HepG2 (cell line): ENCODE data around the gene LMBRD2. TPM values are rescaled to one million over a fixed set of nuclear protein-coding genes. Genes with fewer than 3 reads are reported as not detected.

ENCODE experiments used
- CBX2 ChIP-seq, 2 experiments: fragments of 200-600 bp in 1 of 2; sonication (generic); formaldehyde crosslinking in 1 of 2; IDR thresholded peaks; 2 replicates each; pipeline versions ENCODE4 v1.7.0 to v1.8.1; 2018 to 2022; ENCODE audit warnings: low read depth in 2 of 2, low read length in 1 of 2, mild to moderate bottlenecking in 1 of 2, missing genetic modification reagents in 1 of 2
- CBX5 ChIP-seq: sonication (generic); formaldehyde crosslinking; IDR thresholded peaks from 2 replicates; pipeline ENCODE4 v1.4.0; 2020; ENCODE audit warnings: missing genetic modification reagents, borderline replicate concordance
- FOXC1 ChIP-seq: sonication (generic); formaldehyde crosslinking; IDR thresholded peaks from 2 replicates; pipeline ENCODE4 v1.8.0; 2022; ENCODE audit warnings: mild to moderate bottlenecking, missing genetic modification reagents, borderline replicate concordance
- JDP2 ChIP-seq: sonication (generic); formaldehyde crosslinking; IDR thresholded peaks from 2 replicates; pipeline ENCODE4 v1.8.1; 2022; ENCODE audit warnings: missing genetic modification reagents, borderline replicate concordance
- MED1 ChIP-seq: sonication (generic); formaldehyde crosslinking; IDR thresholded peaks from 2 replicates; pipeline ENCODE4 v1.4.0; 2020; ENCODE audit warnings: missing genetic modification reagents
- SOX6 ChIP-seq, 2 experiments: fragments of 450-650 bp in 1 of 2; sonication (generic) in 1 of 2; formaldehyde crosslinking in 1 of 2; IDR thresholded peaks; 2 replicates each; pipeline versions ENCODE4 v1.4.0 to v1.6.1; 2017 to 2020; ENCODE audit warnings: antibody characterized with exemption in 1 of 2, mild to moderate bottlenecking in 1 of 2, missing genetic modification reagents in 1 of 2
- SUZ12 ChIP-seq: fragments of 150-350 bp; IDR thresholded peaks from 2 replicates; pipeline ENCODE4 v1.6.1; 2014; ENCODE audit warnings: low read depth, low read length
- TMF1 ChIP-seq: sonication (generic); formaldehyde crosslinking; IDR thresholded peaks from 2 replicates; pipeline ENCODE4 v1.8.1; 2022; ENCODE audit warnings: low read depth, missing genetic modification reagents
- TOPORS ChIP-seq: sonication (generic); formaldehyde crosslinking; IDR thresholded peaks from 2 replicates; pipeline ENCODE4 v1.8.0; 2023; ENCODE audit warnings: mild to moderate bottlenecking, missing genetic modification reagents
- TRAFD1 ChIP-seq: sonication (generic); formaldehyde crosslinking; IDR thresholded peaks from 2 replicates; pipeline ENCODE4 v1.5.1; 2020; ENCODE audit warnings: missing genetic modification reagents, mild to moderate bottlenecking, borderline replicate concordance
- ZNF251 ChIP-seq: sonication (generic); formaldehyde crosslinking; IDR thresholded peaks from 2 replicates; pipeline ENCODE4 v1.9.0; 2021; ENCODE audit warnings: mild to moderate bottlenecking, missing genetic modification reagents
- ZNF329 ChIP-seq: sonication (generic); formaldehyde crosslinking; IDR thresholded peaks from 2 replicates; pipeline ENCODE4 v1.9.0; 2021; ENCODE audit warnings: low read depth, mild to moderate bottlenecking, missing genetic modification reagents
- ZNF564 ChIP-seq: sonication (generic); formaldehyde crosslinking; IDR thresholded peaks from 2 replicates; pipeline ENCODE4 v1.8.1; 2023; ENCODE audit warnings: mild to moderate bottlenecking, missing genetic modification reagents
- ZNF605 ChIP-seq: sonication (generic); formaldehyde crosslinking; IDR thresholded peaks from 2 replicates; pipeline ENCODE4 v1.8.0; 2022; ENCODE audit warnings: mild to moderate bottlenecking, missing genetic modification reagents
- ZNF747 ChIP-seq: sonication (generic); formaldehyde crosslinking; IDR thresholded peaks from 2 replicates; pipeline ENCODE4 v1.8.1; 2023; ENCODE audit warnings: missing genetic modification reagents, mild to moderate bottlenecking, borderline replicate concordance
- ZNF792 ChIP-seq: IDR thresholded peaks from 2 replicates; pipeline ENCODE4 v1.6.1; 2016
- ZSCAN20 ChIP-seq: sonication (generic); formaldehyde crosslinking; IDR thresholded peaks from 2 replicates; pipeline ENCODE4 v1.4.0; 2020; ENCODE audit warnings: missing genetic modification reagents, mild to moderate bottlenecking, borderline replicate concordance
- polyA plus RNA-seq, 8 experiments: library from polyadenylated mRNA; depleted of rRNA in 3 of 8; stranded (reverse) in 7 of 8; unstranded in 1 of 8; fragments of >200 nt; fragmentation: Illumina TruSeq in 4 of 8; extraction: Trizol in 4 of 8; gene quantifications; 2 replicates each; pipeline versions ENCODE4 v1.2.1 to v1.2.3, GENCODE V29; 2011 to 2016; ENCODE audit warnings: low read depth in 4 of 8, missing spikeins in 1 of 8, mixed read lengths in 1 of 8; ENCODE audit not compliant: insufficient read depth in 1 of 8
- total RNA-seq, 5 experiments: library from RNA; depleted of rRNA; stranded (reverse); fragments of >200 nt; fragmentation: Illumina TruSeq; extraction: Trizol; gene quantifications; 2 replicates each; pipeline ENCODE4 v1.2.3, GENCODE V29; 2016; ENCODE audit warnings: low read depth in 1 of 5
- TF ChIP-seq, protein P1 (sequence below): IDR thresholded peaks from 2 replicates; pipeline ENCODE4 v1.6.1; 2016; ENCODE audit warnings: missing compliant biosample characterization, missing genetic modification reagents, borderline replicate concordance
- TF ChIP-seq, protein P2 (sequence below): sonication (generic); formaldehyde crosslinking; IDR thresholded peaks from 2 replicates; pipeline ENCODE4 v1.4.0; 2020; ENCODE audit warnings: mild to moderate bottlenecking, missing genetic modification reagents

The LMBRD2 gene
- total and polyA plus RNA-seq, 2 of the 13 experiments (the other 11 are each of a cell fraction or from before 2014, with no cell fraction given): 2.0 to 4.7 TPM

- no peak for TF ChIP-seq CBX2 (IDR thresholded peaks at IDR 0.05; ENCODE audit: low read depth, low read length)
- TF ChIP-seq CBX2 (CRISPR knock-in tag; IDR thresholded peaks at IDR 0.05; ENCODE audit: low read depth): no peak
- no peak; the same call in 1 of the 2 replicates for TF ChIP-seq FOXC1 (CRISPR knock-in tag)
- TF ChIP-seq ZNF605 (CRISPR knock-in tag): peak; percentile 58; the same call in 1 of the 2 replicates
- TF ChIP-seq ZNF329 (CRISPR knock-in tag): peak; percentile 80; the same call in 1 of the 2 replicates
- TF ChIP-seq, protein P1, sequence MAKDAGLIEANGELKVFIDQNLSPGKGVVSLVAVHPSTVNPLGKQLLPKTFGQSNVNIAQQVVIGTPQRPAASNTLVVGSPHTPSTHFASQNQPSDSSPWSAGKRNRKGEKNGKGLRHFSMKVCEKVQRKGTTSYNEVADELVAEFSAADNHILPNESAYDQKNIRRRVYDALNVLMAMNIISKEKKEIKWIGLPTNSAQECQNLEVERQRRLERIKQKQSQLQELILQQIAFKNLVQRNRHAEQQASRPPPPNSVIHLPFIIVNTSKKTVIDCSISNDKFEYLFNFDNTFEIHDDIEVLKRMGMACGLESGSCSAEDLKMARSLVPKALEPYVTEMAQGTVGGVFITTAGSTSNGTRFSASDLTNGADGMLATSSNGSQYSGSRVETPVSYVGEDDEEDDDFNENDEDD: no peak
- peak; percentile 50; the same call in 1 of the 2 replicates for TF ChIP-seq ZNF792 (CRISPR knock-in tag)
- TF ChIP-seq SOX6 (IDR thresholded peaks at IDR 0.05): no peak
- peak; percentile 53; the same call in 1 of the 2 replicates for TF ChIP-seq SOX6 (CRISPR knock-in tag; IDR thresholded peaks at IDR 0.05)
- no peak for TF ChIP-seq SUZ12
- no peak for TF ChIP-seq CBX5 (CRISPR knock-in tag)
- TF ChIP-seq, protein P2, sequence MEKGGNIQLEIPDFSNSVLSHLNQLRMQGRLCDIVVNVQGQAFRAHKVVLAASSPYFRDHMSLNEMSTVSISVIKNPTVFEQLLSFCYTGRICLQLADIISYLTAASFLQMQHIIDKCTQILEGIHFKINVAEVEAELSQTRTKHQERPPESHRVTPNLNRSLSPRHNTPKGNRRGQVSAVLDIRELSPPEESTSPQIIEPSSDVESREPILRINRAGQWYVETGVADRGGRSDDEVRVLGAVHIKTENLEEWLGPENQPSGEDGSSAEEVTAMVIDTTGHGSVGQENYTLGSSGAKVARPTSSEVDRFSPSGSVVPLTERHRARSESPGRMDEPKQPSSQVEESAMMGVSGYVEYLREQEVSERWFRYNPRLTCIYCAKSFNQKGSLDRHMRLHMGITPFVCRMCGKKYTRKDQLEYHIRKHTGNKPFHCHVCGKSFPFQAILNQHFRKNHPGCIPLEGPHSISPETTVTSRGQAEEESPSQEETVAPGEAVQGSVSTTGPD: no peak
- TF ChIP-seq ZNF564 (CRISPR knock-in tag): 0 out of 2 replicates have a peak, but pooled peaks have one; percentile 41
- no peak for TF ChIP-seq TMF1
- TF ChIP-seq ZSCAN20: no peak
- TF ChIP-seq JDP2 (CRISPR knock-in tag): no peak
- 0 out of 2 replicates have a peak, but pooled peaks have one; percentile 33 for TF ChIP-seq ZNF747
- no peak; the same call in 1 of the 2 replicates for TF ChIP-seq TRAFD1 (CRISPR knock-in tag)
- peak; percentile 30; the same call in 1 of the 2 replicates for TF ChIP-seq TOPORS (CRISPR knock-in tag)
- TF ChIP-seq ZNF251 (CRISPR knock-in tag): no peak
- peak; percentile 78 for TF ChIP-seq MED1 (CRISPR knock-in tag)
Measured at GRCh38 chr5:36138900-36139683, 12.6 kb downstream of the LMBRD2 start (continued).
